Inferior parietal cortex (tissue), 1 donor: ENCODE data around the gene PRR22.

Experiments
- DNase-seq: peaks from one replicate; pipeline ENCODE4 v3.0.0-alpha.2; 2016; ENCODE audit errors: extremely low spot score

Gene PRR22

DNA sequence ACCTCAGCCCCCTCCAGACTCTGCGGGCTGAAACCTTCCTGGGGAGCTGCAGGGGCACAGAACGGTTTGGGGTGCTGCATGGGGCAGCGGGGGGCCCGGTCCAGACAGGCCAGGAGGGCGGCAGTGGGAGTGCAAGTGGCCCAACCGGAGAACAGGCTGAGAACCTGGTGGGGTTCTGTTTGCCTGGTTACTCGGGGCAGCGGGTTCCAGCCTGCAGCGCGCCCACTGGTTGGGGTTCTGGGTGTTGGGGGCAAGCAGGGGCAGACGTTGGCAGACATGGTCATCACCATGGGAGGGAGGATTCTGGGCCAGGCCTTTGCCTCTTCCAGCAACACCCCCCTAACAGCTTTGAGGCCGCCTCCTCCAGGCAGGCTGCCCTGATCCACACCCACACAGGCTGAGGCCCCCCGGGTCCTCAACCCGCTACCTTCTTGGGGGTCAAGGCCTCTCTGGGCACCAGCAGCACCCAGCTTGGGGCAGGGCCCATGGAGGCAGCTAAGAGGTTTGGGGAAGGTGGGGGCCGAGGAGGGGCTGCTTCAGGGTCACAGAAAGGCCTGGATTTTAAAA lies at the start of gene PRR22:
TSS of gene PRR22 (minus strand) at position 166 of the 567 bp plus-strand sequence. CDS start at position 80, 86 bp downstream.
- DNase-seq, result no peak

- DNase-seq, result no peak
Measured at GRCh38 chr19:5832527-5833216, 48.1 kb upstream of the PRR22 start.

GRCh38 chr19:5832061-5832460 lies 47.5 kb upstream of the PRR22 start:
- DNase-seq, result no peak

GRCh38 chr19:5831159-5831558 lies 46.6 kb upstream of the PRR22 start:
- DNase-seq, result no peak

DNA sequence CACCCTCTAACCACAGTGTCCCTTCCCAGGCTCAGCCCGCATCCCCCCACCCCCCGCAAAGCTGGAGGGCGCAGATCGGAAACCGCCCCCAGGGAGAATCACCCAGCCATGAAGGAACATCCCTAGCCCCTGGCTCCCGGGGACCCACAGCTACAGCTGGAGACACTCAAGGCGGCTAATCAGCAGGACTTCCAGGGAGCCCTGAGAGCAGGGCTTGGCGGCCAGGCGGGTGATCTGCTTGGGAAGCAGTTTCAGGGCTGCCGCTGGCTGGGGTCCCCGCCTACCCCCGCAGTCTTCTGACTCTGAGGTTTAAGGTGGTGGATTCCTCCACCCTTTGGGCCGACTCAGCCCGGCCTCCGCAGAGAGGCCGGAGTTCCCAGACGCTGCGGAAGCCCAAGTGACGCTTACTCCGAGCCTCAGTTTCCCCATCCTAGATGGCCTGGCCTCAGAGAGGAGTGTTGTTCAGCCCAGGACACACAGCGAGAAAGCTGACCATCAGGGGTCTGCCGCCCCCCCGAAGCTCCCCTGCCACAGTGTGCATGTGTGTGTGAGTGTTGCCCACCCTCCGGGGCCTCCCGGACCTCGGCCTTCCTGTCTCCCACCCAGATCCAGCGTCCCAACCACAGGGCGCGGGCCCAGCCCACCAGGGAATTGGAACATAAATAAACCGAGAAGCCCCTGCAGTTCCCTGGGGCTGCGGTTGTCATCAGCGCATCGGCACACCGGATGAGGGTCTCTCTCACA lies 45.2 kb upstream of the PRR22 start:
- no peak for DNase-seq

GRCh38 chr19:5828661-5829566 lies 44.4 kb upstream of the PRR22 start:
- no peak for DNase-seq

DNA sequence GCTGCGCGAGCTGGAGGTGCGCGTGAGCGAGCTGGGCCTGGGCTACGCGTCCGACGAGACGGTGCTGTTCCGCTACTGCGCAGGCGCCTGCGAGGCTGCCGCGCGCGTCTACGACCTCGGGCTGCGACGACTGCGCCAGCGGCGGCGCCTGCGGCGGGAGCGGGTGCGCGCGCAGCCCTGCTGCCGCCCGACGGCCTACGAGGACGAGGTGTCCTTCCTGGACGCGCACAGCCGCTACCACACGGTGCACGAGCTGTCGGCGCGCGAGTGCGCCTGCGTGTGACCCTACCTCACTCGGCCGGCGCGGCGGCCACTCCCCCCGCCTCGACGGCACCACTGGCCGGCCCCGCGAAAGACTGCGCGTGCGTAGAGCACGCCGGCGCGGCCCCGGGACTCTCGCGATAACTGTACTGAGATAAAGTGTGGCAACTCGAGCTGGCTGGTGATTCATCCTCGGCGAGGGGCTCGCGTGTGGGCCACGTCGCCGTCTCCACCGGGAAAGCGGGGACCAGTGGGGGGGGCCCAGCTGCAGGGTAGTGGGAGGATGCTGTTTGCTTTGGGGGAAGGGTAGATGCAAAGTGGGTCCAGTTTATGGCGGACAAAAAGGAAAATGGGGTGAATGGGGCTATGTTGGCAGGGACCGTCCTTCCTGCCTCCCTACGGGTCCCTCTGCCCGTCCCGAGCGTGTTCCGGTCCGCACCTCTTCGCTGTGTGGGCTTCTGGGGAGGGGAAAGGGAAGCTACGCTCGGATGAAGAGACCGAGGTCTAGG lies 43.5 kb upstream of the PRR22 start:
- DNase-seq, result peak; percentile 72

DNA sequence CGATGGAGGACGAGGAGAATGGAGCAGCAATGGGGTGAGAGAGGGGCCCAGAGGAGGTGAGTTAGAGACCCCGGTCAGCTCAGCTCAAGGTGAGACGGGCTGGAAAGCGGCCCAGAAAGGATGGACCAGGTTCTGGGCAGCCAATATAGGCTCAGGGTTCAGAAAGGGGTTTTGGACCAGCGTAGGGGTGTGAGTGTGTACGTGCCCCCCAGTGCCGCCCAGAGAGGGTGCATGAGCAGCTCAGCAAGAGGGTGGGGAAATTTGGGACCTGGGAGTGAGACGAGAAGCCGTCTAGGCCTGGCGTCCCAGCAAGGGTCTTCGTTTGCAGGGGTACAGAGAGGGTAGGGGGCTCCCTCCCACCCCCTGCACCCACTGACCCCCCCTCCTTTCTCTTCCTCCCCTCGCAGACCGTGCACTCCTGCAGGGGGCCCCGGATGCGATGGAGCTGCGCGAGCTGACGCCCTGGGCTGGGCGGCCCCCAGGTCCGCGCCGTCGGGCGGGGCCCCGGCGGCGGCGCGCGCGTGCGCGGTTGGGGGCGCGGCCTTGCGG lies 42.9 kb upstream of the PRR22 start:
- DNase-seq, result no peak

- DNase-seq, result no peak
Measured at GRCh38 chr19:5826531-5827341, 42.2 kb upstream of the PRR22 start.

- no peak for DNase-seq
Measured at GRCh38 chr19:5825178-5825577, 40.6 kb upstream of the PRR22 start.

- no peak for DNase-seq
Measured at GRCh38 chr19:5824751-5825150, 40.2 kb upstream of the PRR22 start.

GRCh38 chr19:5823579-5824281 lies 39.2 kb upstream of the PRR22 start:
- no peak for DNase-seq

DNA sequence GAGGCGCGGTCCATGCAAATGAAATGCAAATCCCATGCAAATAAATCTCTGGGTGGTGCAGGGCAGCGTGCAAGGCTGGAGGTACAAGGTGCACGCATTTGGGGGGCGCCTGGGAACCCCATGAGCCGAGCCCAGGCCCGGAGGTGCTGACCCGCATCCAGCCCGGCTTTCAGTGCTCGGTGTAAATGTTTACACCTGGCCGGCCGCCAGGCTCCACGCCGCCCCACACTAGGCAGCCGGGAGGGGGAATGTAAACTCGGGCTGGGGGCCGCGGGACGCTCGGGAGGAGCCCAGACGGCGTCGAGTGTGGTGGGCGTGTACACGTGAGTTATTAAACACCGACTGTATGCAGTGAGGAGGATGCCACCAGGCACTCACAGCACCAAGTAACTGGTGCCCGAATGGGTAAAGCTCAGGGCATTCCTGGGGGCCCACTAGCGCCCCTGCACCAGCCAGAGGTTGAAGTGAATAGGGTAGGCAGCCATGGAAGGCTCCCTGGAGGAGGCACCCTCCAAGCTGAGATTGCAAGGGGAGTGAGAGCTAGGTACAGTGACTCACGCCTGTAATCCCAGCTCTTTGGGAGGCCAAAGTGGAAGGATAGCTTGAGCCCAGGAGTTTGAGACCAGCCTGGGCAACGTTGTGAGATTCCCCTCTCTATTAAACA lies 37.8 kb upstream of the PRR22 start:
- DNase-seq, result no peak

DNA sequence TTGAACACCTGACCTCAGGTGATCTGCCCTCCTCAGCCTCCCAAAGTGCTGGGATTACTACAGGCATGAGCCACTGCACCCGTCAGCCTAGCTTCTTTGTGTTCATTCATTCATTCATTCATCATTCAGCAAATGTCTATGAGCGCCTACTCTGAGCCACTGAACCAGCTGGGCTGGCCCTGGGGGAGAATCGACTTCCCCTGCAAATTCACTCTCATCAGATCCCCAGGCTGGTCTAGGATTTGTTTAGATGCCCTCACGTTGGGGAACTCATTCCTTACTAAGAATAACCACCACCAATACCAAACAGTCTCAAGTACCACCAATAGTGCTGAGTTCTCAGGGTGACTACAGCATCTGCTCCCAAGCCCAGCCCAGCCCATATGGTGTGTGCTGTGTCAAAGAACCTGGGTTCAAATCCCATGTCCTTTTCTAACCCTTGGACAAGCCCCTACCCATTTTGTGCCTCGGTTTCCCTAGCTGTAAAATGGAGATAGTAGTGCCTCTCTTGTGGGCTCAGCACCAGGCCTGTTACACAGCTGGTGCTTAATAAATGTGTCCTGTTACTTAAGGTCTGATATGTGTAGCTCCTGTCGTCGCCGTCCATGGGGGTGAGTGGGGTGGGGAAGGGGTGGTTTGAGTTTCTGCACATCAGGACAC lies 37.1 kb upstream of the PRR22 start:
- DNase-seq, result no peak

- no peak for DNase-seq
Measured at GRCh38 chr19:5820785-5821184, 36.2 kb upstream of the PRR22 start.

DNA sequence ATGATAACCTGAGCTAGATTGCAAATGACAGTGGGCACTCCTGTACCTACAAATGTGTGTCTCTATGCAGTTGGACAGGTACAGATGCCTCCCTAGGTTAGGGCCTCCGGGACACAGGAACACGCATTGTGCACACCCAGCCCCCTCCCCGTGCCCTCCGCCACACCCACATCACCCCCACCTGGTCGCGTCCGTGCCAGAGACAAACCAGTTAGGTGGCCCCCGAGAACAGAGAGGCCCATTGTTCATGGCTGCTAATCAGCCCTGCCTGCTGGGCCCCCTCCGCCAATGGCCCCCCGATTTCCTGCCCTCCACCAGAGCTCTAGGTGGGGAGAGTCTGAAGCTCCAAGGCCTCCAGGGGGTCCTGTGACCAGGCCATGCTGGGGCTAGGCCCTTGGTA lies 34.0 kb upstream of the PRR22 start:
- DNase-seq, result no peak

- DNase-seq, result no peak
Measured at GRCh38 chr19:5817218-5817617, 32.7 kb upstream of the PRR22 start.

DNA sequence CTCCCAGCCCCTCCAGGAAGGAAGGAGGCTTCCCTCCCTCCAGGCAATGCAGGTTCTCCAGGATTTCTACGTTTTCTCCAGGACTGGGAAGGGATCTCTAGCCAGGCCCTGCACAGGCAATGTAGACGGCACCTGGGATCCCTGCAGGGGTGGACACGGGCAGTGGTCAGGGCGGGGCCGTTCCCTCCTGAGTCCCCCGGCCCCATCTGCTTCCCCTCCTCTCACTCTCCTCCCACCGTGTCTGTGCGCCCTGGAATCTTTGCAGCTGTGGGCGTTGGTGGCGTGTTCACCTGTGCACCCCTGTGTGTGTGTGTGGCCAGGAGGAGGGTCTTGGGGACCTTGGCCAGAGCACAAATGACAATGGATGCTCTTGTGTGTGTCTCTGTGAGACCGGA lies 30.3 kb upstream of the PRR22 start:
- DNase-seq, result no peak
